ENCODE measurements around the gene EARS2. TPM values are rescaled to one million over a fixed set of nuclear protein-coding genes. Genes with fewer than 3 reads are reported as not detected.

The EARS2 gene
- total and polyA plus RNA-seq, 9 of the 15 experiments (the other 6 are each of a cell fraction or from before 2014, with no cell fraction given), result 17.6 to 58.6 (median 36.3) TPM

DNA sequence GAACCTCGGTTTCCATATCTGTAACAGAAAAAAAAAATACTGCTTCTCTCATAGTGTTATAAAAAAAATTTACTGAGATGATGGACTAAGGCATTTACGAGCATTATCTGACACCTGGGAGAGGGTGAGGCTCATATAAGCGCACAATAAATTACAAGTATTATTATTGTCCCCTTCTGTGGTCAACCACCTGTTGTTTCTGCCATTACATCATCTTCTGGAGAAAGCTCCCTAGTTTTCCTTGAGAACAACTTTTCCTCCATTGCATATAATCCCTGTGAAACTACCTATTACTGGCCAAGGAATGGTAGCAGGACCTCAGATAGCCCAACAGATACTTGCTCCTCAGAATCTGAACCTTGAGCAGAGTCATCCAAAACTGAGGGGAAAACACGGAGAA lies 35.2 kb downstream of the EARS2 start (continued):
- TF ChIP-seq, protein P1, sequence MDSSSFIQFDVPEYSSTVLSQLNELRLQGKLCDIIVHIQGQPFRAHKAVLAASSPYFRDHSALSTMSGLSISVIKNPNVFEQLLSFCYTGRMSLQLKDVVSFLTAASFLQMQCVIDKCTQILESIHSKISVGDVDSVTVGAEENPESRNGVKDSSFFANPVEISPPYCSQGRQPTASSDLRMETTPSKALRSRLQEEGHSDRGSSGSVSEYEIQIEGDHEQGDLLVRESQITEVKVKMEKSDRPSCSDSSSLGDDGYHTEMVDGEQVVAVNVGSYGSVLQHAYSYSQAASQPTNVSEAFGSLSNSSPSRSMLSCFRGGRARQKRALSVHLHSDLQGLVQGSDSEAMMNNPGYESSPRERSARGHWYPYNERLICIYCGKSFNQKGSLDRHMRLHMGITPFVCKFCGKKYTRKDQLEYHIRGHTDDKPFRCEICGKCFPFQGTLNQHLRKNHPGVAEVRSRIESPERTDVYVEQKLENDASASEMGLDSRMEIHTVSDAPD (CRISPR knock-in tag; IDR thresholded peaks at IDR 0.05), result no peak
- TF ChIP-seq CC2D1A (IDR thresholded peaks at IDR 0.05), result no peak

DNA sequence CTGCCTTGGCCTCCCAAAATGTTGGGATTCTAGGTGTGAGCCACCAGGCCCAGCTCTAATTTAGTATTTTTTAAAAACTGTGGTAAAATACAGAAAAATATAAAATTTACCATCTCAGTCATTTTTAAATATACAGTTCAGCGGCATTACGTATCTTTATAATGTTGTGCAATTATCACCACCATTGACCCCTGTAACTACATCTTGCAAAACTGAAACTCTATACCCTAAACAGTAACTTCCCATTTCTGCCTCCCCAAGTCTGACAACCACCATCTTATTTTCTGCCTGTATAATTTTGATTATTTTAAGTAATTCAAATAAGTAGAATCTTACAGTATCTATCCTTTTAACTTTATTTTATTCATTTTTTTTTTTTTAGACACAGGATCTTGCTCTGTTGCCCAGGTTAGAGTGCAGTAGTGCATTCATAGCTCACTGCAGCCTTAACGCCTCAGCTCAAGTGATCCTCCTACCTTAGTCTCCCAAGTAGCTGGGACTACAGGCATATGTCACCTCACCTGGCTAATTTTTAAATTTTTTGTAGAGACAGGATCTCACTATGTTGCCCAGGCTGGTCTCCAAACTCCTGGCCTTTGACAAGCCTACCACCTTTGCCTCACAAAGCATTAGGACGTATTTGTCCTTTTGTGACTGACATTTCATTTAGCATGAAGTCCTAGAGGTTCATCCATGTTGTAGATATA lies 36.0 kb downstream of the EARS2 start:
- TF ChIP-seq ZNF121 (CRISPR knock-in tag; conservative IDR thresholded peaks at IDR 0.05) (peak; percentile 81), CEBPB (tag; IDR thresholded peaks at IDR 0.05) (peak; percentile 19; the same call in 1 of the 2 replicates), ZFPM2 (CRISPR knock-in tag; IDR thresholded peaks at IDR 0.05) (no peak), ESRRA (IDR thresholded peaks at IDR 0.05; ENCODE audit: borderline replicate concordance, low read depth) (no peak), HMGN3 (IDR thresholded peaks at IDR 0.05; ENCODE audit: borderline replicate concordance, extremely low read depth, insufficient read length, low read depth, low read length) (no peak)
- Histone ChIP-seq H3K4me2 (ENCODE audit: insufficient read depth, low read length) (no peak overlapping the region), H3K4me1 (replicated peaks in 1 of 2; ENCODE audit: control insufficient read depth in 2 of 2, insufficient read depth in 2 of 2, low read length in 2 of 2) (peaks cover 5 to 8% of the 10 kb centered on the region in 2 experiments; a peak in 3 of 5 replicates), H3K9me3 (replicated peaks; ENCODE audit: control insufficient read depth, insufficient read depth, low read depth, low read length) (no peaks in the 10 kb centered on the region), H3K9ac (ENCODE audit: insufficient read depth in 1 of 2, low read depth in 2 of 2, low read length in 2 of 2) (no peak overlapping the region), H4K20me1 (replicated peaks; ENCODE audit: control insufficient read depth, insufficient read depth, low read length) (no peaks in the 10 kb centered on the region), H3K4me3 (no peak overlapping the region), H2AFZ (ENCODE audit: low read depth, low read length) (no peak overlapping the region), H3K36me3 (ENCODE audit: control insufficient read depth, insufficient read depth, low read length) (peaks cover 64% of the 10 kb centered on the region; the same call in 2 of the 3 replicates), H3K79me2 (ENCODE audit: control insufficient read depth, insufficient read depth, low read length) (no peaks in the 10 kb centered on the region), H3K27me3 (ENCODE audit: control insufficient read depth in 2 of 2, insufficient read depth in 2 of 2, low read length in 2 of 2) (no peaks in the 10 kb centered on the region), H3K9me1 (ENCODE audit: control insufficient read depth, insufficient read depth, low read length) (no peaks in the 10 kb centered on the region), H3K27ac (ENCODE audit: extremely low read depth, low read depth, low read length) (no peak overlapping the region)
- FAIRE-seq (no peak), ATAC-seq (no peak), DNase-seq (ENCODE audit: extremely low read depth in 1 of 4, low spot score in 3 of 4) (no peak)
- 70% methylated on average over 4 of the region's 4 CpGs for WGBS (ENCODE audit: insufficient coverage, low coverage, missing lambda C conversion rate)
- CTCF ChIA-PET (ENCODE audit: low intra/inter-chr PET ratio), result no interaction called here
- no TSS peak for BruUV-seq (replicated peaks)
- intact Hi-C loops (cut with micrococcal nuclease) (no loop called here), in situ Hi-C loops (cut with MboI) (no loop called here)
- POLR2A ChIA-PET, result interaction anchor here (0.6 to 1.4 kb wide), 6 partner anchors 9 to 54 kb away, joined by 3 to 7 read pairs (median 4); partner anchors contain the start of genes EARS2, GGA2 and UBFD1
